Measurements from ENCODE around the gene SNX5. TPM values are rescaled to one million over a fixed set of nuclear protein-coding genes. Genes with fewer than 3 reads are reported as not detected.

SNX5 gene
- total and polyA plus RNA-seq, 2 of the 13 experiments (the other 11 are each of a cell fraction or from before 2014, with no cell fraction given), result 664 to 1,040 TPM

DNA sequence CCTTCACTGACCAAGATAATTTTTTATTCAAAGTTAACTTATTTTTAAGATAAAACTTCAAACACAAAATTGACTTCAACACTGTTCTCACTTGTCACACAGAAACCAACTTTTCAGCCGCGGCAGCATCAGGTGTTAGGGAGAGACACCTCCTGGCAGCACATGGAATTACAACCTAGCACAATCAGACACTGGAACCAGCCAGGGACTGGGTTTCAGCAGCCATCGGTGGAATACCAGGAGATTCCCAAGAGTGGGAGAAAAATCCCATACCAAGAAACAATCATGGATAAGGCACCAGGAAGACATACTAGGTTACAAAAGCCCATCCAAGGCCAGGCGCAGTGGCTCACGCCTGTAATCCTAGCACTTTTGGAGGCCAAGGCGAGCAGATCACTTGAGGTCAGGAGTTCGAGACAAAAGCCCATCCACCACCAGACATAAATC, 70.0 kb downstream of the SNX5 start (continued):
- peak; percentile 67; the same call in 1 of the 2 replicates for TF ChIP-seq ZNF441 (CRISPR knock-in tag; IDR thresholded peaks at IDR 0.05; ENCODE audit: borderline replicate concordance)
- TF ChIP-seq PAWR (CRISPR knock-in tag; IDR thresholded peaks at IDR 0.05; ENCODE audit: borderline replicate concordance), result no peak
- no peak for TF ChIP-seq ZNF616 (CRISPR knock-in tag; IDR thresholded peaks at IDR 0.05; ENCODE audit: low read depth)
- TF ChIP-seq ZNF101 (CRISPR knock-in tag; IDR thresholded peaks at IDR 0.05; ENCODE audit: borderline replicate concordance, low read depth), result no peak
- TF ChIP-seq, protein P1, sequence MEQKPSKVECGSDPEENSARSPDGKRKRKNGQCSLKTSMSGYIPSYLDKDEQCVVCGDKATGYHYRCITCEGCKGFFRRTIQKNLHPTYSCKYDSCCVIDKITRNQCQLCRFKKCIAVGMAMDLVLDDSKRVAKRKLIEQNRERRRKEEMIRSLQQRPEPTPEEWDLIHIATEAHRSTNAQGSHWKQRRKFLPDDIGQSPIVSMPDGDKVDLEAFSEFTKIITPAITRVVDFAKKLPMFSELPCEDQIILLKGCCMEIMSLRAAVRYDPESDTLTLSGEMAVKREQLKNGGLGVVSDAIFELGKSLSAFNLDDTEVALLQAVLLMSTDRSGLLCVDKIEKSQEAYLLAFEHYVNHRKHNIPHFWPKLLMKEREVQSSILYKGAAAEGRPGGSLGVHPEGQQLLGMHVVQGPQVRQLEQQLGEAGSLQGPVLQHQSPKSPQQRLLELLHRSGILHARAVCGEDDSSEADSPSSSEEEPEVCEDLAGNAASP (CRISPR knock-in tag; IDR thresholded peaks at IDR 0.05; ENCODE audit: borderline replicate concordance), result peak; percentile 81; the same call in 1 of the 2 replicates
- peak; percentile 43; the same call in 1 of the 2 replicates for TF ChIP-seq RARA (CRISPR knock-in tag; IDR thresholded peaks at IDR 0.05)
- TF ChIP-seq NR2F6 (IDR thresholded peaks at IDR 0.05), result no peak
- TF ChIP-seq NR2F6 (CRISPR knock-in tag; IDR thresholded peaks at IDR 0.05), result 0 out of 2 replicates have a peak, but pooled peaks have one; percentile 46
- TF ChIP-seq ARID5B (CRISPR knock-in tag; IDR thresholded peaks at IDR 0.05), result peak; percentile 75
- 0 out of 2 replicates have a peak, but pooled peaks have one; percentile 45 for TF ChIP-seq BRCA1 (CRISPR knock-in tag; IDR thresholded peaks at IDR 0.05)
- TF ChIP-seq, protein P2, sequence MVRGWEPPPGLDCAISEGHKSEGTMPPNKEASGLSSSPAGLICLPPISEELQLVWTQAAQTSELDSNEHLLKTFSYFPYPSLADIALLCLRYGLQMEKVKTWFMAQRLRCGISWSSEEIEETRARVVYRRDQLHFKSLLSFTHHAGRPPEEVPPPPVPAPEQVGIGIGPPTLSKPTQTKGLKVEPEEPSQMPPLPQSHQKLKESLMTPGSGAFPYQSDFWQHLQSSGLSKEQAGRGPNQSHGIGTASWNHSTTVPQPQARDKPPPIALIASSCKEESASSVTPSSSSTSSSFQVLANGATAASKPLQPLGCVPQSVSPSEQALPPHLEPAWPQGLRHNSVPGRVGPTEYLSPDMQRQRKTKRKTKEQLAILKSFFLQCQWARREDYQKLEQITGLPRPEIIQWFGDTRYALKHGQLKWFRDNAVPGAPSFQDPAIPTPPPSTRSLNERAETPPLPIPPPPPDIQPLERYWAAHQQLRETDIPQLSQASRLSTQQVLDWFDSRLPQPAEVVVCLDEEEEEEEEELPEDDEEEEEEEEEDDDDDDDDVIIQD (CRISPR knock-in tag; IDR thresholded peaks at IDR 0.05; ENCODE audit: low read depth), result no peak
- TF ChIP-seq, protein P3, sequence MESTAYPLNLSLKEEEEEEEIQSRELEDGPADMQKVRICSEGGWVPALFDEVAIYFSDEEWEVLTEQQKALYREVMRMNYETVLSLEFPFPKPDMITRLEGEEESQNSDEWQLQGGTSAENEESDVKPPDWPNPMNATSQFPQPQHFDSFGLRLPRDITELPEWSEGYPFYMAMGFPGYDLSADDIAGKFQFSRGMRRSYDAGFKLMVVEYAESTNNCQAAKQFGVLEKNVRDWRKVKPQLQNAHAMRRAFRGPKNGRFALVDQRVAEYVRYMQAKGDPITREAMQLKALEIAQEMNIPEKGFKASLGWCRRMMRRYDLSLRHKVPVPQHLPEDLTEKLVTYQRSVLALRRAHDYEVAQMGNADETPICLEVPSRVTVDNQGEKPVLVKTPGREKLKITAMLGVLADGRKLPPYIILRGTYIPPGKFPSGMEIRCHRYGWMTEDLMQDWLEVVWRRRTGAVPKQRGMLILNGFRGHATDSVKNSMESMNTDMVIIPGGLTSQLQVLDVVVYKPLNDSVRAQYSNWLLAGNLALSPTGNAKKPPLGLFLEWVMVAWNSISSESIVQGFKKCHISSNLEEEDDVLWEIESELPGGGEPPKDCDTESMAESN (CRISPR knock-in tag; conservative IDR thresholded peaks at IDR 0.05), result no peak
- no peak for TF ChIP-seq ZNF800 (CRISPR knock-in tag; IDR thresholded peaks at IDR 0.05)
- peak; percentile 61 for TF ChIP-seq PPARG (CRISPR knock-in tag; conservative IDR thresholded peaks at IDR 0.05)
- TF ChIP-seq NR3C1 (CRISPR knock-in tag; IDR thresholded peaks at IDR 0.05), result no peak
- TF ChIP-seq ZFP36 (IDR thresholded peaks at IDR 0.05; ENCODE audit: borderline replicate concordance, low read depth, low read length, partially characterized antibody), result peak; percentile 42
- no peak for TF ChIP-seq ZNF841 (CRISPR knock-in tag; IDR thresholded peaks at IDR 0.05; ENCODE audit: borderline replicate concordance)
- TF ChIP-seq MXD4 (CRISPR knock-in tag; IDR thresholded peaks at IDR 0.05), result no peak
- 0 out of 2 replicates have a peak, but pooled peaks have one; percentile 21 for TF ChIP-seq MEF2D (CRISPR knock-in tag; IDR thresholded peaks at IDR 0.05)
